ENCODE measurements around the gene JPT1. TPM values are rescaled to one million over a fixed set of nuclear protein-coding genes. Genes with fewer than 3 reads are reported as not detected.

The JPT1 gene
- total and polyA plus RNA-seq, 2 donors (not counting 3 experiments of a cell fraction or from before 2014, with no cell fraction given) = 212 to 352 TPM

- no peak overlapping the region for H3K4me3 ChIP-seq (replicated peaks in 1 of 3; ENCODE audit: insufficient read depth in 1 of 3, low read depth in 1 of 3, low read length in 3 of 3)
- intact Hi-C loops (cut with micrococcal nuclease) (no loop called here), dilution Hi-C loops (cut with MboI; ENCODE audit: extremely low pct_ligation_motif_present, low sequenced_read_pairs) (no loop called here)
- H3K79me2 ChIP-seq (ENCODE audit: control insufficient read depth, insufficient read depth, low read length) = peaks cover 2% of the 10 kb centered on the region
- no peak overlapping the region for H2AFZ ChIP-seq (ENCODE audit: low read depth, low read length)
- TF ChIP-seq MYC (IDR thresholded peaks at IDR 0.05; ENCODE audit: low read depth, low read length) (no peak), POLR2A (IDR thresholded peaks at IDR 0.05; ENCODE audit: low read depth, low read length) (no peak), JUN (IDR thresholded peaks at IDR 0.05; ENCODE audit: borderline replicate concordance, insufficient read depth, insufficient read length, low read depth) (no peak), GATA2 (IDR thresholded peaks at IDR 0.05; ENCODE audit: insufficient read depth, insufficient read length, low read depth, low read length) (no peak), FOS (IDR thresholded peaks at IDR 0.05; ENCODE audit: borderline replicate concordance, insufficient read depth, low read length) (no peak), EZH2 (IDR thresholded peaks at IDR 0.05; ENCODE audit: borderline replicate concordance, low read depth, low read length, severe bottlenecking) (no peak), POLR2AphosphoS5 (IDR thresholded peaks at IDR 0.05; ENCODE audit: insufficient read depth, low read depth, low read length) (no peak)
- TF ChIP-seq, protein P1, sequence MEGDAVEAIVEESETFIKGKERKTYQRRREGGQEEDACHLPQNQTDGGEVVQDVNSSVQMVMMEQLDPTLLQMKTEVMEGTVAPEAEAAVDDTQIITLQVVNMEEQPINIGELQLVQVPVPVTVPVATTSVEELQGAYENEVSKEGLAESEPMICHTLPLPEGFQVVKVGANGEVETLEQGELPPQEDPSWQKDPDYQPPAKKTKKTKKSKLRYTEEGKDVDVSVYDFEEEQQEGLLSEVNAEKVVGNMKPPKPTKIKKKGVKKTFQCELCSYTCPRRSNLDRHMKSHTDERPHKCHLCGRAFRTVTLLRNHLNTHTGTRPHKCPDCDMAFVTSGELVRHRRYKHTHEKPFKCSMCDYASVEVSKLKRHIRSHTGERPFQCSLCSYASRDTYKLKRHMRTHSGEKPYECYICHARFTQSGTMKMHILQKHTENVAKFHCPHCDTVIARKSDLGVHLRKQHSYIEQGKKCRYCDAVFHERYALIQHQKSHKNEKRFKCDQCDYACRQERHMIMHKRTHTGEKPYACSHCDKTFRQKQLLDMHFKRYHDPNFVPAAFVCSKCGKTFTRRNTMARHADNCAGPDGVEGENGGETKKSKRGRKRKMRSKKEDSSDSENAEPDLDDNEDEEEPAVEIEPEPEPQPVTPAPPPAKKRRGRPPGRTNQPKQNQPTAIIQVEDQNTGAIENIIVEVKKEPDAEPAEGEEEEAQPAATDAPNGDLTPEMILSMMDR (IDR thresholded peaks at IDR 0.05; ENCODE audit: extremely low read depth in 1 of 2, insufficient read depth in 1 of 2, low read depth in 1 of 2, low read length in 2 of 2) = no peak
- TF ChIP-seq, protein P2, sequence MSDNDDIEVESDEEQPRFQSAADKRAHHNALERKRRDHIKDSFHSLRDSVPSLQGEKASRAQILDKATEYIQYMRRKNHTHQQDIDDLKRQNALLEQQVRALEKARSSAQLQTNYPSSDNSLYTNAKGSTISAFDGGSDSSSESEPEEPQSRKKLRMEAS (IDR thresholded peaks at IDR 0.05; ENCODE audit: insufficient read depth, insufficient read length) = no peak
- H3K27ac ChIP-seq (ENCODE audit: insufficient read depth, low read depth, low read length) = no peak overlapping the region
- H3K9me1 ChIP-seq (replicated peaks; ENCODE audit: control insufficient read depth, extremely low read depth, insufficient read depth, low read length) = no peaks in the 10 kb centered on the region
- ChIA-PET CTCF (no interaction called here), POLR2A (no interaction called here)
- H4K20me1 ChIP-seq (replicated peaks; ENCODE audit: control insufficient read depth, extremely low read depth, insufficient read depth, low read length) = no peaks in the 10 kb centered on the region
- BruUV-seq (replicated peaks) = no TSS peak
- no peak overlapping the region for H3K4me2 ChIP-seq (ENCODE audit: insufficient read depth, low read length)
- no peaks in the 10 kb centered on the region for H3K9me3 ChIP-seq (replicated peaks; ENCODE audit: control insufficient read depth, insufficient read depth, low read length)
- H3K9ac ChIP-seq (replicated peaks; ENCODE audit: extremely low read depth, insufficient read depth, low read length) = no peak overlapping the region
- peaks cover 18% of the 10 kb centered on the region for H3K4me1 ChIP-seq (ENCODE audit: control insufficient read depth, extremely low read depth, insufficient read depth, low read length)
- no peaks in the 10 kb centered on the region for H3K27me3 ChIP-seq (ENCODE audit: control insufficient read depth in 2 of 2, insufficient read depth in 2 of 2, low read length in 2 of 2)
- FAIRE-seq (no peak), DNase-seq (ENCODE audit: low read depth, low spot score) (no peak)
- peaks cover 3 to 10% of the 10 kb centered on the region in 2 experiments for H3K36me3 ChIP-seq (ENCODE audit: control insufficient read depth in 2 of 2, extremely low read depth in 1 of 2, insufficient read depth in 2 of 2, low read length in 2 of 2)
Measured at GRCh38 chr17:75163074-75163473, 8.8 kb upstream of the JPT1 start.
